Measurements from ENCODE around the gene DEPDC5. TPM values are rescaled to one million over a fixed set of nuclear protein-coding genes. Genes with fewer than 3 reads are reported as not detected.

DEPDC5 gene
- total RNA-seq, 1 donor from 2014 or later: 13.6 TPM

DNA sequence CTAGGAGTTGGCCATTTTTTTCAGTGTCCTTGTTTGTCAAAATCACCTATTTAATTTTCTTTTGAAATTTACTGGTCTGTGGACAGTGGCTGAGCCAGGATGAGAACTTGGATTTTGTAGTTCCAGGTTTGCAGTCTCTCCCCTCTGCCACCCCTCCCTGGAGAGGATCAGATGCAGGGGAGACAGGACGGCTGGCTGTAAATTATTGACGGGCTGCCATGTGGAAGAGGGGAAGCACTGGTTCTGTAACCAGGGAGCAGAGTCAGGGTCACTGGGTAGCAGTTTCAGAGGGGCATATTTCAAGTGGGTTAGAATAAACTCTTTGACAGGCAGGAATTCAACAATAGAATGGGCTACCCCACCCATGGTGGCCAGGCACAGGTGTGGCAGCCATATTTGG is 169.9 kb downstream of the DEPDC5 start:
- Histone ChIP-seq H3K36me3 (ENCODE audit: control insufficient read depth, insufficient read depth, low read length) (no peaks in the 10 kb centered on the region), H3K4me3 (ENCODE audit: low read depth, low read length) (no peak overlapping the region), H3K27me3 (ENCODE audit: control insufficient read depth, insufficient read depth, low read length) (no peaks in the 10 kb centered on the region)
- DNase-seq (ENCODE audit: low read depth): no peak
- TF ChIP-seq, protein P1, sequence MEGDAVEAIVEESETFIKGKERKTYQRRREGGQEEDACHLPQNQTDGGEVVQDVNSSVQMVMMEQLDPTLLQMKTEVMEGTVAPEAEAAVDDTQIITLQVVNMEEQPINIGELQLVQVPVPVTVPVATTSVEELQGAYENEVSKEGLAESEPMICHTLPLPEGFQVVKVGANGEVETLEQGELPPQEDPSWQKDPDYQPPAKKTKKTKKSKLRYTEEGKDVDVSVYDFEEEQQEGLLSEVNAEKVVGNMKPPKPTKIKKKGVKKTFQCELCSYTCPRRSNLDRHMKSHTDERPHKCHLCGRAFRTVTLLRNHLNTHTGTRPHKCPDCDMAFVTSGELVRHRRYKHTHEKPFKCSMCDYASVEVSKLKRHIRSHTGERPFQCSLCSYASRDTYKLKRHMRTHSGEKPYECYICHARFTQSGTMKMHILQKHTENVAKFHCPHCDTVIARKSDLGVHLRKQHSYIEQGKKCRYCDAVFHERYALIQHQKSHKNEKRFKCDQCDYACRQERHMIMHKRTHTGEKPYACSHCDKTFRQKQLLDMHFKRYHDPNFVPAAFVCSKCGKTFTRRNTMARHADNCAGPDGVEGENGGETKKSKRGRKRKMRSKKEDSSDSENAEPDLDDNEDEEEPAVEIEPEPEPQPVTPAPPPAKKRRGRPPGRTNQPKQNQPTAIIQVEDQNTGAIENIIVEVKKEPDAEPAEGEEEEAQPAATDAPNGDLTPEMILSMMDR (IDR thresholded peaks at IDR 0.05; ENCODE audit: insufficient read depth, low read length, poor library complexity, severe bottlenecking): no peak

- H3K4me3 ChIP-seq (ENCODE audit: low read depth, low read length): no peak overlapping the region
- DNase-seq (ENCODE audit: low read depth): no peak
- TF ChIP-seq, protein P1 (IDR thresholded peaks at IDR 0.05; ENCODE audit: insufficient read depth, low read length, poor library complexity, severe bottlenecking): no peak
- no peaks in the 10 kb centered on the region for H3K36me3 ChIP-seq (ENCODE audit: control insufficient read depth, insufficient read depth, low read length)
- H3K27me3 ChIP-seq (ENCODE audit: control insufficient read depth, insufficient read depth, low read length): peaks cover 2% of the 10 kb centered on the region
Measured at GRCh38 chr22:31925056-31925455, 171.2 kb downstream of the DEPDC5 start.

DNA sequence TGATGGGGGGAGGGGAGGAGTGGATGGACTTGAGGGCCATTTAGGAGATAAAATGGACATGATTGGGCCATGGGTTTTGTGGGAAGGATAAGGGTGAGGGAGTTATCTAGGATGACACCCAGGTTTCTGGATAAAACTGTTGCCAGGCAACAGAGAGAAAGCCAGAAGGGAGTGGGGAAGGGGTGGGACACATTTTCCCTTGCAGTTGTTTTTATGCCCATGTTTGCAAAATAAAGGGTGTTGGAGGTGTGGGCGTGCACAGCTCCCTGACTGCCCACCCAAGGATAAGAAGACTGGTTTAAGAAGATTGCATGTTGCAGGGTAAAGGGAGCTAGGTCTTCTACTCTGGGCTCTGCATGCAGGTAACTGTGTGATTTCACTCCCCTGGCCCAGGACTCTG is 172.2 kb downstream of the DEPDC5 start:
- Histone ChIP-seq H3K4me3 (ENCODE audit: low read depth, low read length) (no peak overlapping the region), H3K27me3 (ENCODE audit: control insufficient read depth, insufficient read depth, low read length) (peaks cover 2% of the 10 kb centered on the region), H3K36me3 (ENCODE audit: control insufficient read depth, insufficient read depth, low read length) (no peaks in the 10 kb centered on the region)
- TF ChIP-seq, protein P1 (IDR thresholded peaks at IDR 0.05; ENCODE audit: insufficient read depth, low read length, poor library complexity, severe bottlenecking): no peak
- no peak for DNase-seq (ENCODE audit: low read depth)

GRCh38 chr22:31926969-31927368 is 173.2 kb downstream of the DEPDC5 start:
- H3K36me3 ChIP-seq (ENCODE audit: control insufficient read depth, insufficient read depth, low read length): no peaks in the 10 kb centered on the region
- DNase-seq (ENCODE audit: low read depth): no peak
- TF ChIP-seq, protein P1 (IDR thresholded peaks at IDR 0.05; ENCODE audit: insufficient read depth, low read length, poor library complexity, severe bottlenecking): no peak
- no peak overlapping the region for H3K4me3 ChIP-seq (ENCODE audit: low read depth, low read length)
- peaks cover 2% of the 10 kb centered on the region for H3K27me3 ChIP-seq (ENCODE audit: control insufficient read depth, insufficient read depth, low read length)

DNA sequence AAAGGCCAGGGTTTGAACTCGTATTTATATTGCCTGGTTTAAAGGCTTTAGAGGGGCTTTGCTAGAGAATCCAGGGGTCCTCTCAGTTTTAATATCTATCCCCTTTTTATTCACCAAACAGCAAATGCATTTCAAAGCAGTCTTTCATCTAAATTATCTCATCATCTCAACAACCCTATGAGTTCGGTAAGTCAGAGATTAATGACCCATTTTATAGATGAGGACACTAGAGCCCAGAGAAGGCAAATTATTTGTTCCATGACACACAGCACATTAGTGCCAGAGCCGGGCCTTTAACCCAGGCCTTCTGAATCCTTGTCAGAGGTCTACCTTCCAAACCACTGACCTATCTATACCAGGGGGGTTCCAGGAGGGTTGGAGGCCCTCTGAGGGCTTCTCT is 173.7 kb downstream of the DEPDC5 start:
- TF ChIP-seq, protein P1 (IDR thresholded peaks at IDR 0.05; ENCODE audit: insufficient read depth, low read length, poor library complexity, severe bottlenecking): no peak

GRCh38 chr22:31929167-31929930 is 175.5 kb downstream of the DEPDC5 start:
- peaks cover 7% of the 10 kb centered on the region for H3K27me3 ChIP-seq (ENCODE audit: control insufficient read depth, insufficient read depth, low read length)
- TF ChIP-seq, protein P1 (IDR thresholded peaks at IDR 0.05; ENCODE audit: insufficient read depth, low read length, poor library complexity, severe bottlenecking): no peak
- H3K4me3 ChIP-seq (ENCODE audit: low read depth, low read length): no peak overlapping the region
- H3K36me3 ChIP-seq (ENCODE audit: control insufficient read depth, insufficient read depth, low read length): no peaks in the 10 kb centered on the region
- no peak for DNase-seq (ENCODE audit: low read depth)

More for the DNA sequence above, 173.7 kb downstream of the DEPDC5 start:
- no peak for DNase-seq (ENCODE audit: low read depth)
- Histone ChIP-seq H3K36me3 (ENCODE audit: control insufficient read depth, insufficient read depth, low read length) (no peaks in the 10 kb centered on the region), H3K4me3 (ENCODE audit: low read depth, low read length) (no peak overlapping the region), H3K27me3 (ENCODE audit: control insufficient read depth, insufficient read depth, low read length) (peaks cover 2% of the 10 kb centered on the region)

All from kidney epithelial cell (primary cell).